22Rv1 (cell line): ENCODE data around the gene PFKL.

Source experiments
- H3K27ac ChIP-seq: fragments of 450-650 bp; 2 replicates; pipeline ENCODE4 v1.5.1; 2017
- ZFX ChIP-seq: fragments of 450-650 bp; IDR thresholded peaks from 2 replicates; pipeline ENCODE4 v1.6.1; 2017; ENCODE audit warnings: antibody characterized with exemption, borderline replicate concordance
- TF ChIP-seq, protein P1 (sequence below): fragments of 450-650 bp; IDR thresholded peaks from 2 replicates; pipeline ENCODE4 v1.5.1; 2017; ENCODE audit warnings: mild to moderate bottlenecking

PFKL gene

DNA sequence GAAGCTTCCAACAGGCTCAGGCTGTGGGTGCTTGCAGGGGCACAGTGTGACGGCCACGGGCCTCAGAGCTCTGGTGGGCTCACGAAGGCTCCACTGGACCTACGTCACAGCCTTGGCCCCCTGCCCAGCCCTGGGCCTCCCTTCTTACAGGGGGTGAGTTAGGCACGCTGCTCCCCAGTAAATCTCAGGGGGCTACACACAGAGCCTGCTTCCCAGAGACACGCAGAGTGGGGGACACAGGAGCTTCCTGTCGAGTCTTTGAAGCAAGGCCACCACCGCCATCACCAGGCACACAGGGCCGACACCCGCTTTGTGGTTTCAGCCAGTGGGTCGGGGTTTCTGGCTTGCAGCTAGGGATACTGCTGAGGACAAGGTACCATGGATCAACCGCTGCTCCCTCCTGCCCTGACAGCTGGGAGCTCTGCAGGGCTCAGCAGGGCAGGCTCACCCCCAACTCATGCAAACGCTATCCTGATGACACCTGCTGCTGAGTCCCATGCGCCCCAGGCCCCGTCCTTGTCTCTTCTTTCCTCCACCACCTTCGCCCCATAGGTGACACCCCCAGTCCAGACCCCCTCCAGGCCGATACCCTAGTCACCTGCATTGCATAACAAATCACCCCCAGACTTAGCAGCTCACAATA is 44.8 kb downstream of the PFKL start:
- no peak overlapping the region for H3K27ac ChIP-seq
- TF ChIP-seq, protein P1, sequence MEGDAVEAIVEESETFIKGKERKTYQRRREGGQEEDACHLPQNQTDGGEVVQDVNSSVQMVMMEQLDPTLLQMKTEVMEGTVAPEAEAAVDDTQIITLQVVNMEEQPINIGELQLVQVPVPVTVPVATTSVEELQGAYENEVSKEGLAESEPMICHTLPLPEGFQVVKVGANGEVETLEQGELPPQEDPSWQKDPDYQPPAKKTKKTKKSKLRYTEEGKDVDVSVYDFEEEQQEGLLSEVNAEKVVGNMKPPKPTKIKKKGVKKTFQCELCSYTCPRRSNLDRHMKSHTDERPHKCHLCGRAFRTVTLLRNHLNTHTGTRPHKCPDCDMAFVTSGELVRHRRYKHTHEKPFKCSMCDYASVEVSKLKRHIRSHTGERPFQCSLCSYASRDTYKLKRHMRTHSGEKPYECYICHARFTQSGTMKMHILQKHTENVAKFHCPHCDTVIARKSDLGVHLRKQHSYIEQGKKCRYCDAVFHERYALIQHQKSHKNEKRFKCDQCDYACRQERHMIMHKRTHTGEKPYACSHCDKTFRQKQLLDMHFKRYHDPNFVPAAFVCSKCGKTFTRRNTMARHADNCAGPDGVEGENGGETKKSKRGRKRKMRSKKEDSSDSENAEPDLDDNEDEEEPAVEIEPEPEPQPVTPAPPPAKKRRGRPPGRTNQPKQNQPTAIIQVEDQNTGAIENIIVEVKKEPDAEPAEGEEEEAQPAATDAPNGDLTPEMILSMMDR = no peak
- TF ChIP-seq ZFX = no peak

DNA sequence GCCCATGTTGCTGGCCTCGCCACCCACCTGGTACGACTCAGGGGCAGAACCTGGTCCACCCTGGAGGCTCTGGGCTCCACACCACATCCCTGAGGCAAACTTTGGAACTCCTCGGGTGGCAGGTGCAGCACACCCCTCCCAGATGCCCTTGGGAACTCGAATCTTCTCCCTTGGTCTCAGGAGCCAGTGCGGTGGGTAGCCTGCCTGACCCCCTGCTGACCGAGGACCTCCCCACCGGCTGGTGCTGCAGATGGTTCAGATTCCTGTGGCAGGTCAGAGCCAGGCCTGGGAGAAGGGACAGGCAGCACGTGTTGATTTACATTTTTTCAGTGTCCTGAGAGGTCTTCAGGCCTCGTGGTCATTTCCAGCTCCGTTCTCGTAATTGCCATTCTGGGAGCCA is 45.6 kb downstream of the PFKL start:
- TF ChIP-seq, protein P1 = no peak
- TF ChIP-seq ZFX = no peak
- H3K27ac ChIP-seq = no peak overlapping the region

DNA sequence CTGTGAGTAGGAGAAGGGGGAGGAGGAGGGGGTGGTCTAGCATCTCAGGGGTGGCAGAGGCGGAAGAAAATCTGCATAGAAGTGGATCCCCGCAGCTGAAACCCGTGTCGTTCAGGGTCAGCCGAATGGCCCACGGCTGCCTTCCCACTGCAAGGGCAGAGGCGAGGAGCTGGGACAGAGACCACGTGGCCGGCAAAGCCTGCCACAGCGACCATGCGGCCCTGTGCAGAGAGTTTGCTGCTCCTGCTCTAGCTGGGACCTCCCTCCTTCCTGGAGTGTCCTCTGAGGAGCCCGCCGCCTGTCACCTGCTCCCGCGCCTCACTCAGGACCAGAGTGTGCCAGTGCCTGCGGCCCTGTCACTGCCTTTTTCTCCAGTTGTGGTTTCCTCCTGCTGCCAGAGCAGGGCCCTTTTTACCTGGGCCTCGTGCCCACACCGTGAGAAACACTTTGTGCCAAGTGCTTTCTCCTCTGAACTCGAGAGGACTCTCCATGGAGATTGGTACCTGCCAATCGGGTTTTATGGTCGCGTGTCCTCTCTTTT is 48.1 kb downstream of the PFKL start:
- no peak for TF ChIP-seq ZFX
- TF ChIP-seq, protein P1 = no peak
- H3K27ac ChIP-seq = no peak overlapping the region

DNA sequence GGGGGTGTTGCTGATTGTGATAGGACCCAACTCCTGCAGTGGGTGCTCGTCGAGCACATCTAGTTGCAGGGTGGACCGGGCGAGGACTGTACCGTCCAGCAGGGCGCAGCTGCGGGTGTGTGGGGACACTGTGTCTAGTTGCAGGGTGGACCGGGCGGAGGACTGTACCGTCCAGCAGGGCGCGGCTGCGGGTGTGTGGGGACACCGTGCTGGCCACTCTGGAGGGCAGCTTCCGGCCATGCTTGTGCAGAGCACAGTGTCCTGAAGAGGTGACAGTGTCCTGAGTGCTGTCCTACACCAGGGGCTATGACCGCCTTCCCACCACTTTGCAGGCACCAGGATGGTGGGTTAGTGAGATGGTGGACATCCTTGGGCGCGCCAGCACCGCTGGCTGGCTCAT is 49.0 kb downstream of the PFKL start:
- H3K27ac ChIP-seq = no peak overlapping the region
- TF ChIP-seq, protein P1 = no peak
- TF ChIP-seq ZFX = no peak

DNA sequence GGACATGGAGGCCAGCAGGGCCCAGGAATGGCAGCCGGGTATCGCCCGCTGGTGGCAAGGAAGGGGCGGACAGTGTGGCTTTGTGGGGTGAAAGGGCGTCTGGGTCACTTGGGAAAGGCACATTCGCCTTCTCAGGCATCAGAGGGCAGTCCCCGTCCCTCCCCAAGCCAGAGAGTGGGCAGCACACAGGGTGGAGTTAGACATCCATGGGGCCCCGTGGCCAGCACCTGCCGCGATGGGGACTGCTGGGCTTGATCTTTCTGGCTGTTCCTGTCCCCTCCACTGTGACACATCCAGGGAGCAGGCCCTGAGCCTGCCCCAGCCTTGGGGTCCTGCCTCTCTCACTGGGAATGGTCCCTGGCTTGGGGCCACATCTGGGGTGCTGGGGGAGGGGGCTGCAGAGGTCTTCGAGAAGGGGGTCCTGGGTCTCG is 49.6 kb downstream of the PFKL start:
- no peak overlapping the region for H3K27ac ChIP-seq
- TF ChIP-seq, protein P1 = no peak
- TF ChIP-seq ZFX = no peak

DNA sequence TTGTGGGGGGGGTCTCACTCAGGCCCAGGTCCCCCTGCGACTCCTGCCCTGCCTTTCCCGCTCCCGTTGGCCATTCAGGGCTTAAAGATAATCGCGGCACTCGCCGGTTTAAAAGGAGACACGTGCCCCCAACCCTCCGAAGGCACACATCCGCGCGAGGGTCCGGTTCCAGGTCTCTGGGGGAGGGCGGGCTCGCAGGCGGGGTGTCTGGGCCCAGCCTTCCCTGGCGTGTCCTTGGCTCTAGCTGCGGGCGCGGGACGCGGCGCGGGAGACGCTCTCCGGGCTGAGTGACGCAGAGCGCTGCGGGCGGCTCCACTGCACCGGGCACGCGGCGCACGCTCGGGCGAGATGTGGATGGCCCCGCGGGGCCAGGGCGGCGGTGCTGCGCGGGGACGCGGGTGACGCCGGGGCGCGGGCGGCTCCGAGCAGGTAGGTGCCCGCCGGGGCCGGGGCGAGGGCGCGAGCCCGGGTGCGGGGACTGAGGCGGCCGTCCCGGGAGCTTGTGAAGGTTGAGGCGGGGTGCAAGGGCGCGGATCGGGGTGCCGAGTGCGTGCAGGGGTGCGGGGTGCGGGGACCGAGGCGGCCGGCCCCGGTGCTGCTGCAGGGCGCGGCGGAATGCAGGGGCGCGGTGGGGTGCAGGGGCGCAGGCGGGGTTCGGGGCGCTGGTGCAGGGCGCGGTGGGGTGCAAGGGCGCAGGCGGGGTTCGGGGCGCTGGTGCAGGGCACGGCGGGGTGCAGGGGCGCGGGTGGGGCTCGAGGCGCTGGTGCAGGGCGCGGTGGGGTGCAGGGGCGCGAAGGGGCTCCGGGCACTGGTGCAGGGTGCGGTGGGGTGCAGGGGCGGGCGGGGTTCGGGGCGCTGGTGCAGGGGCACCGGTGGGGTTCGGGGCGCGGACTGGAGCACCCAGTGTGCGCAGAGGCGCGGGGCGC is 50.3 kb downstream of the PFKL start:
- no peak overlapping the region for H3K27ac ChIP-seq
- TF ChIP-seq ZFX = no peak
- TF ChIP-seq, protein P1 = no peak
